H1 (cell line): ENCODE data around the gene UBALD1. TPM values are rescaled to one million over a fixed set of nuclear protein-coding genes. Genes with fewer than 3 reads are reported as not detected.
A peak's percentile ranks its signal among the peaks of the same experiment; 100 is the strongest.

Experiments used
- CTCF ChIA-PET: fragments of 300-600 bp; sonication (Branson Sonifier 250); formaldehyde crosslinking; loops from one replicate; lab custom pipeline; 2021; ENCODE audit not compliant: partially characterized antibody; lab: Charles Lee
- POLR2A ChIA-PET: fragments of 300-600 bp; sonication (Branson Sonifier 250); formaldehyde crosslinking; loops from one replicate; lab custom pipeline; 2021; ENCODE audit warnings: inconsistent platforms; ENCODE audit not compliant: partially characterized antibody; lab: Charles Lee
- DNase-seq, 2 experiments: peaks; one replicate each; pipeline versions ENCODE4 v3.0.0 to v3.0.0-alpha.2; 2010 to 2022; ENCODE audit warnings: low spot score in 2 of 2, low read depth in 1 of 2, mixed read lengths in 1 of 2
- FAIRE-seq: peaks from 2 replicates; lab custom pipeline; 2011; peaks lifted over from hg19 to GRCh38; lab: Jason Lieb, UNC
- H2AFZ ChIP-seq: 2 replicates; pipeline ENCODE4 v1.8.1; 2012; ENCODE audit warnings: low read length, inconsistent platforms
- H2AK5ac ChIP-seq: 2 replicates; pipeline ENCODE4 v1.6.1; 2013; ENCODE audit warnings: low read depth, low read length
- H2BK120ac ChIP-seq: replicated peaks from 2 replicates; pipeline ENCODE3; 2013; ENCODE audit warnings: low read depth, low read length, inconsistent platforms
- H2BK12ac ChIP-seq: 2 replicates; pipeline ENCODE4 v1.6.1; 2013; ENCODE audit warnings: low read depth, low read length
- H2BK15ac ChIP-seq: 2 replicates; pipeline ENCODE4 v1.6.1; 2013; ENCODE audit warnings: low read length
- H2BK20ac ChIP-seq: 2 replicates; pipeline ENCODE4 v1.6.1; 2013; ENCODE audit warnings: low read length
- H2BK5ac ChIP-seq: 2 replicates; pipeline ENCODE4 v1.6.1; 2013; ENCODE audit warnings: low read depth, low read length
- H3K14ac ChIP-seq: 2 replicates; pipeline ENCODE4 v1.6.1; 2013; ENCODE audit warnings: inconsistent platforms; ENCODE audit not compliant: insufficient read length
- H3K18ac ChIP-seq: 2 replicates; pipeline ENCODE4 v1.6.1; 2013; ENCODE audit warnings: low read length; ENCODE audit errors: extremely low read depth
- H3K23ac ChIP-seq: 2 replicates; pipeline ENCODE4 v1.6.1; 2013; ENCODE audit warnings: inconsistent platforms; ENCODE audit not compliant: insufficient read length
- H3K23me2 ChIP-seq: 2 replicates; pipeline ENCODE4 v1.6.1; 2013; ENCODE audit warnings: low read depth, low read length
- H3K27ac ChIP-seq: 2 replicates; pipeline ENCODE4 v1.6.1; 2011; ENCODE audit warnings: low read depth, low read length, inconsistent platforms
- H3K27me3 ChIP-seq, 4 experiments: replicated peaks in 1 of 4; 1 replicate in 1 of 4; 2 replicates in 3 of 4; pipeline versions ENCODE4 v1.6.1 to v1.8.1; 2011 to 2013; ENCODE audit warnings: low read length in 3 of 4, mild to moderate bottlenecking in 3 of 4, inconsistent platforms in 2 of 4, mixed read lengths in 2 of 4, moderate library complexity in 1 of 4; ENCODE audit not compliant: control insufficient read depth in 3 of 4, insufficient read depth in 3 of 4; ENCODE audit errors: extremely low read depth in 1 of 4
- H3K36me3 ChIP-seq, 4 experiments: 2 replicates each; pipeline versions ENCODE4 v1.6.1 to v1.8.1; 2011 to 2013; ENCODE audit warnings: mild to moderate bottlenecking in 4 of 4, low read length in 3 of 4, moderate library complexity in 2 of 4, control low read depth in 1 of 4, inconsistent platforms in 1 of 4; ENCODE audit not compliant: insufficient read depth in 4 of 4, control insufficient read depth in 2 of 4
- H3K4ac ChIP-seq: replicated peaks from 2 replicates; pipeline ENCODE3; 2013; ENCODE audit warnings: low read length, low read depth, mixed read lengths, inconsistent platforms; ENCODE audit not compliant: insufficient read length
- H3K4me1 ChIP-seq, 4 experiments: replicated peaks in 1 of 4; 1 replicate in 1 of 4; 2 replicates in 3 of 4; pipeline versions ENCODE4 v1.6.1 to v1.8.1; 2011 to 2013; ENCODE audit warnings: low read length in 3 of 4, inconsistent platforms in 2 of 4, mixed read lengths in 1 of 4; ENCODE audit not compliant: insufficient read depth in 4 of 4, control insufficient read depth in 3 of 4
- H3K4me2 ChIP-seq, 2 experiments: 2 replicates each; pipeline versions ENCODE4 v1.6.1 to v1.8.1; 2011 to 2013; ENCODE audit warnings: low read depth in 2 of 2, low read length in 2 of 2, control low read depth in 1 of 2, inconsistent platforms in 1 of 2, mild to moderate bottlenecking in 1 of 2; ENCODE audit not compliant: insufficient read depth in 1 of 2
- H3K4me3 ChIP-seq, 4 experiments: fragments of 200-600, 300-600 bp in 1 of 4; sonication (generic), shearing (Covaris generic), sonication (Bioruptor Twin) in 1 of 4; 2 replicates each; pipeline versions ENCODE4 v1.5.1 to v1.8.1; 2011 to 2016; ENCODE audit warnings: low read length in 4 of 4, low read depth in 3 of 4, control low read depth in 2 of 4, inconsistent platforms in 2 of 4, mild to moderate bottlenecking in 2 of 4, mixed read lengths in 1 of 4, moderate library complexity in 1 of 4; ENCODE audit not compliant: insufficient read depth in 2 of 4; ENCODE audit errors: extremely low read depth in 1 of 4
- H3K56ac ChIP-seq: replicated peaks from 2 replicates; pipeline ENCODE3; 2013; ENCODE audit warnings: low read depth, mild to moderate bottlenecking, mixed read lengths, low read length, inconsistent platforms; ENCODE audit not compliant: insufficient read length
- H3K79me1 ChIP-seq: 2 replicates; pipeline ENCODE4 v1.6.1; 2013; ENCODE audit warnings: low read depth, low read length, control low read depth
- H3K79me2 ChIP-seq, 2 experiments: 2 replicates each; pipeline versions ENCODE4 v1.6.1 to v1.8.1; 2012 to 2013; ENCODE audit warnings: low read length in 2 of 2, mild to moderate bottlenecking in 2 of 2, inconsistent platforms in 1 of 2; ENCODE audit not compliant: insufficient read depth in 2 of 2, control insufficient read depth in 1 of 2
- H3K9ac ChIP-seq, 4 experiments: replicated peaks in 1 of 4; 1 replicate in 1 of 4; 2 replicates in 3 of 4; pipeline versions ENCODE4 v1.6.1 to v1.8.1; 2011 to 2013; ENCODE audit warnings: low read depth in 3 of 4, low read length in 3 of 4, control low read depth in 2 of 4, mild to moderate bottlenecking in 2 of 4, moderate library complexity in 2 of 4, inconsistent platforms in 1 of 4; ENCODE audit errors: extremely low read depth in 1 of 4
- H3K9me3 ChIP-seq, 2 experiments: 2 replicates each; pipeline versions ENCODE4 v1.6.1 to v1.8.1; 2012 to 2013; ENCODE audit warnings: mild to moderate bottlenecking in 2 of 2, moderate library complexity in 2 of 2, control low read depth in 1 of 2, inconsistent platforms in 1 of 2, low read depth in 1 of 2, low read length in 1 of 2, mixed read lengths in 1 of 2; ENCODE audit not compliant: insufficient read depth in 2 of 2
- H4K20me1 ChIP-seq, 2 experiments: replicated peaks in 1 of 2; 2 replicates each; pipeline versions ENCODE3 to v1.8.1; 2011 to 2013; ENCODE audit warnings: inconsistent platforms in 2 of 2, low read length in 2 of 2, mild to moderate bottlenecking in 1 of 2; ENCODE audit not compliant: insufficient read depth in 2 of 2, control insufficient read depth in 1 of 2
- H4K5ac ChIP-seq: 2 replicates; pipeline ENCODE4 v1.6.1; 2013; ENCODE audit warnings: low read length, low read depth, mixed read lengths, inconsistent platforms; ENCODE audit not compliant: insufficient read length
- H4K8ac ChIP-seq: 2 replicates; pipeline ENCODE4 v1.8.0; 2013; ENCODE audit warnings: mild to moderate bottlenecking, moderate library complexity, low read length, inconsistent platforms; ENCODE audit not compliant: insufficient read depth; ENCODE audit errors: extremely low read depth
- H4K91ac ChIP-seq: replicated peaks from 2 replicates; pipeline ENCODE3; 2013; ENCODE audit warnings: low read length, mixed read lengths, inconsistent platforms; ENCODE audit not compliant: insufficient read length
- CEBPB ChIP-seq: IDR thresholded peaks from 2 replicates; pipeline ENCODE4 v1.6.1; 2012; ENCODE audit warnings: low read depth, low read length
- HDAC6 ChIP-seq: IDR thresholded peaks from one replicate; pipeline ENCODE4 v1.7.1; 2012; ENCODE audit warnings: low read depth, mild to moderate bottlenecking, inconsistent platforms, low read length, moderate library complexity
- WGBS, 2 experiments: shearing (Covaris generic) in 1 of 2; methylation state at CpG; one replicate each; pipeline versions ENCODE4 v1.1.6 to v1.1.7; 2013 to 2015; ENCODE audit warnings: low lambda C conversion rate in 2 of 2, mixed read lengths in 2 of 2, inconsistent platforms in 1 of 2, low coverage in 1 of 2, missing lambda C conversion rate in 1 of 2; ENCODE audit not compliant: insufficient replicate concordance in 2 of 2, insufficient coverage in 1 of 2, insufficient read length in 1 of 2; ENCODE audit errors: extremely low coverage in 1 of 2, missing lambda C conversion rate in 1 of 2; 5-methylcytosine and 5-hydroxymethylcytosine counted together
- polyA plus RNA-seq, 7 experiments: library from polyadenylated mRNA; depleted of rRNA in 3 of 7; stranded (reverse) in 5 of 7; unstranded in 2 of 7; fragments of >200 nt in 5 of 7; fragments of 200-250 nt in 2 of 7; gene quantifications; 1 replicate in 5 of 7; 2 replicates in 1 of 7; 4 replicates in 1 of 7; pipeline versions ENCODE4 v1.2.1 to v1.2.3, GENCODE V29; 2011 to 2013; ENCODE audit warnings: missing spikeins in 2 of 7, mixed read lengths in 2 of 7
- total RNA-seq: library from RNA; stranded (reverse); fragmentation: NEBNext Ultra II Directional; extraction: Animal tissue kit (Norgen Biotek cat#: 25700); gene quantifications from 2 replicates; pipeline ENCODE4 v1.2.1, GENCODE V29; 2021

The UBALD1 gene
- total and polyA plus RNA-seq, 2 of the 8 experiments (the other 6 are each of a cell fraction or from before 2014, with no cell fraction given), result 28.6 to 62.0 TPM

- H3K27ac ChIP-seq, result no peak overlapping the region
- no peak overlapping the region for H2BK12ac ChIP-seq
- no peak overlapping the region for H2AK5ac ChIP-seq
- H3K79me1 ChIP-seq, result peaks cover 18% of the 10 kb centered on the region
- H3K36me3 ChIP-seq, result peaks cover 0 to 2% (median 0%) of the 10 kb centered on the region in 4 experiments; a peak in 2 of 8 replicates
- peaks cover 0 to 80% of the 10 kb centered on the region in 2 experiments; a peak in 2 of 4 replicates for H3K79me2 ChIP-seq
- no peak overlapping the region for H3K56ac ChIP-seq
- no peaks in the 10 kb centered on the region for H3K9me3 ChIP-seq
- no peaks in the 10 kb centered on the region for H3K23me2 ChIP-seq
- H3K4ac ChIP-seq, result no peak overlapping the region
- H4K20me1 ChIP-seq, result peaks cover 7 to 24% of the 10 kb centered on the region in 2 experiments
- H4K91ac ChIP-seq, result no peak overlapping the region
- no peak overlapping the region for H2BK120ac ChIP-seq
- no peak overlapping the region for H3K18ac ChIP-seq
- no peak overlapping the region for H3K4me2 ChIP-seq
- no peak overlapping the region for H2AFZ ChIP-seq
- no peak overlapping the region for H4K5ac ChIP-seq
- CTCF ChIA-PET, result interaction anchor here (0.8 to 5.3 kb wide), 2 partner anchors 10 to 16 kb away, joined by 3 to 18 read pairs; partner anchors contain the start of gene MGRN1
- WGBS, 2 experiments, result 94% methylated on average over 25 of the region's 27 CpGs; no CpG with 5 or more reads in 1 of the 2 experiments
- H2BK15ac ChIP-seq, result no peak overlapping the region
- H2BK5ac ChIP-seq, result no peak overlapping the region; the same call in 1 of the 2 replicates
- no peak overlapping the region for H3K14ac ChIP-seq
- no peak overlapping the region for H3K23ac ChIP-seq
- H3K9ac ChIP-seq, result no peak overlapping the region
- H3K27me3 ChIP-seq, result no peaks in the 10 kb centered on the region; a peak in 1 of 7 replicates
- DNase-seq (no peak), FAIRE-seq (no peak)
- no peak overlapping the region for H2BK20ac ChIP-seq
- POLR2A ChIA-PET, result no interaction called here
- no peak overlapping the region for H3K4me3 ChIP-seq
- no peaks in the 10 kb centered on the region for H3K4me1 ChIP-seq
- TF ChIP-seq HDAC6 (no peak), CEBPB (no peak)
- peak overlapping the region; percentile 35; the same call in 1 of the 2 replicates for H4K8ac ChIP-seq
Observed at GRCh38 chr16:4639899-4640509, 25.3 kb upstream of the UBALD1 start.
